Spleen (tissue), 11 donors: Measurements from ENCODE around the gene IL1RAPL2. TPM values are rescaled to one million over a fixed set of nuclear protein-coding genes. Genes with fewer than 3 reads are reported as not detected.

Experiments used
- DNase-seq: peaks from one replicate; pipeline ENCODE4 v3.0.0-alpha.2; 2020
- H3K27ac ChIP-seq, 8 donors: fragments of 200-600 bp; sonication (generic) in 7 of 8; 1 replicate in 4 of 8; 2 replicates in 4 of 8; pipeline versions ENCODE4 v1.5.0 to v1.8.0; 2016 to 2021; ENCODE audit warnings: inconsistent platforms in 4 of 8, mild to moderate bottlenecking in 4 of 8, moderate library complexity in 1 of 8
- H3K27me3 ChIP-seq, 7 donors: fragments of 200-600 bp; sonication (generic) in 6 of 7; replicated peaks in 1 of 7; 1 replicate in 4 of 7; 2 replicates in 3 of 7; pipeline versions ENCODE4 v1.5.0 to v1.8.0; 2016 to 2021; ENCODE audit warnings: inconsistent platforms in 3 of 7, mild to moderate bottlenecking in 1 of 7
- H3K36me3 ChIP-seq, 6 donors: fragments of 200-600 bp; sonication (generic) in 5 of 6; 1 replicate in 4 of 6; 2 replicates in 2 of 6; pipeline versions ENCODE4 v1.5.0 to v1.8.0; 2016 to 2021; ENCODE audit warnings: inconsistent platforms in 2 of 6
- H3K4me1 ChIP-seq, 6 donors: fragments of 200-600 bp; sonication (generic) in 5 of 6; 1 replicate in 3 of 6; 2 replicates in 3 of 6; pipeline versions ENCODE4 v1.5.0 to v1.8.0; 2016 to 2021; ENCODE audit warnings: inconsistent platforms in 3 of 6
- H3K4me3 ChIP-seq, 8 donors: fragments of 200-600 bp; sonication (generic) in 7 of 8; 1 replicate in 4 of 8; 2 replicates in 4 of 8; pipeline versions ENCODE4 v1.5.0 to v1.8.0; 2016 to 2021; ENCODE audit warnings: inconsistent platforms in 4 of 8, mild to moderate bottlenecking in 4 of 8, moderate library complexity in 2 of 8
- H3K9me3 ChIP-seq, 8 donors: fragments of 200-600 bp; sonication (generic) in 7 of 8; 1 replicate in 4 of 8; 2 replicates in 4 of 8; pipeline versions ENCODE4 v1.5.0 to v1.8.0; 2016 to 2021; ENCODE audit warnings: inconsistent platforms in 4 of 8
- POLR2A ChIP-seq, 3 donors: fragments of 450-650 bp; IDR thresholded peaks; one replicate each; pipeline ENCODE4 v1.5.1; 2017; ENCODE audit warnings: antibody characterized with exemption in 3 of 3, mild to moderate bottlenecking in 1 of 3
- POLR2AphosphoS5 ChIP-seq, 3 donors: sonication (generic); formaldehyde crosslinking; IDR thresholded peaks; one replicate each; pipeline ENCODE4 v1.5.1; 2017; ENCODE audit warnings: antibody characterized with exemption in 3 of 3
- WGBS, 5 donors: extraction: QIAGEN DNeasy Blood & Tissue Kit in 3 of 5; methylation state at CpG; one replicate each; pipeline versions ENCODE4 v1.1.5 to v1.1.7; 2013 to 2018; 5-methylcytosine and 5-hydroxymethylcytosine counted together
- intact Hi-C: fragments of 100-400 bp; cut with DNase I; formaldehyde crosslinking; loops from one replicate; pipeline ENCODE4 v1.15.0; 2023; ENCODE audit warnings: low total_unique reads
- polyA plus RNA-seq, 3 donors: library from polyadenylated mRNA; stranded (reverse); fragments of 200-250 nt; gene quantifications; one replicate each; pipeline ENCODE4 v1.2.1, GENCODE V29; 2013
- total RNA-seq, 7 donors: library from RNA; depleted of rRNA in 3 of 7; stranded (reverse); fragments of >200 nt in 3 of 7; fragmentation: NEBNext Ultra II Directional in 4 of 7; extraction: Animal tissue kit (Norgen Biotek cat#: 25700) in 4 of 7; gene quantifications; one replicate each; pipeline versions ENCODE4 v1.1.0 to v1.2.1, GENCODE V29; 2016 to 2021
- TF ChIP-seq, protein P1 (sequence below), 11 experiments: fragments of 200-600 bp in 7 of 11; fragments of 450-650 bp in 4 of 11; sonication (generic) in 4 of 11; IDR thresholded peaks in 8 of 11; conservative IDR thresholded peaks in 3 of 11; 1 replicate in 7 of 11; 2 replicates in 4 of 11; pipeline versions ENCODE4 v1.4.0 to v1.8.0; 2016 to 2021; ENCODE audit warnings: antibody characterized with exemption in 11 of 11, inconsistent platforms in 4 of 11, mild to moderate bottlenecking in 1 of 11
- donor health status: healthy with polysubstance abuse.
- donor health status: DM: no; HTN: no; CAD: no; lungs with moderate emphysema.
- donor health status: DM: no; HTN: no; CAD: no.
- donor health status: Bipolar disorder and iron deficiency.
- donor health status: healthy.
- donor health status: DM: no; HTN: no; CAD: no.
- donor health status: DM: yes; HTN: yes; CAD: no.

IL1RAPL2 gene
- total and polyA plus RNA-seq, 10 donors, result not detected

- peaks cover 0 to 3% (median 0%) of the 10 kb centered on the region in 7 donors for H3K27me3 ChIP-seq
- TF ChIP-seq POLR2AphosphoS5 (IDR thresholded peaks at IDR 0.05) (no peak), POLR2A (IDR thresholded peaks at IDR 0.05) (no peak)
- TF ChIP-seq, protein P1, sequence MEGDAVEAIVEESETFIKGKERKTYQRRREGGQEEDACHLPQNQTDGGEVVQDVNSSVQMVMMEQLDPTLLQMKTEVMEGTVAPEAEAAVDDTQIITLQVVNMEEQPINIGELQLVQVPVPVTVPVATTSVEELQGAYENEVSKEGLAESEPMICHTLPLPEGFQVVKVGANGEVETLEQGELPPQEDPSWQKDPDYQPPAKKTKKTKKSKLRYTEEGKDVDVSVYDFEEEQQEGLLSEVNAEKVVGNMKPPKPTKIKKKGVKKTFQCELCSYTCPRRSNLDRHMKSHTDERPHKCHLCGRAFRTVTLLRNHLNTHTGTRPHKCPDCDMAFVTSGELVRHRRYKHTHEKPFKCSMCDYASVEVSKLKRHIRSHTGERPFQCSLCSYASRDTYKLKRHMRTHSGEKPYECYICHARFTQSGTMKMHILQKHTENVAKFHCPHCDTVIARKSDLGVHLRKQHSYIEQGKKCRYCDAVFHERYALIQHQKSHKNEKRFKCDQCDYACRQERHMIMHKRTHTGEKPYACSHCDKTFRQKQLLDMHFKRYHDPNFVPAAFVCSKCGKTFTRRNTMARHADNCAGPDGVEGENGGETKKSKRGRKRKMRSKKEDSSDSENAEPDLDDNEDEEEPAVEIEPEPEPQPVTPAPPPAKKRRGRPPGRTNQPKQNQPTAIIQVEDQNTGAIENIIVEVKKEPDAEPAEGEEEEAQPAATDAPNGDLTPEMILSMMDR (IDR thresholded peaks at IDR 0.05 in 8 of 11, conservative IDR thresholded peaks at IDR 0.05 in 3 of 11), result no peak
- H3K27ac ChIP-seq, result no peak overlapping the region
- H3K4me1 ChIP-seq, result no peaks in the 10 kb centered on the region
- no peaks in the 10 kb centered on the region for H3K36me3 ChIP-seq
- no peaks in the 10 kb centered on the region for H3K9me3 ChIP-seq
- H3K4me3 ChIP-seq, result no peak overlapping the region
- no peak for DNase-seq
- intact Hi-C loops, result no loop called here
Observed at GRCh38 chrX:105715746-105716145, 1149.7 kb downstream of the IL1RAPL2 start.

- no peak overlapping the region for H3K27ac ChIP-seq
- 14 to 67% (median 35%) methylated on average over 1 of the region's 1 CpG for WGBS, 5 donors
- intact Hi-C loops, result no loop called here
- H3K36me3 ChIP-seq, result no peaks in the 10 kb centered on the region
- H3K4me1 ChIP-seq, result no peaks in the 10 kb centered on the region
- no peaks in the 10 kb centered on the region for H3K27me3 ChIP-seq
- no peak overlapping the region for H3K4me3 ChIP-seq
- no peak for DNase-seq
- TF ChIP-seq POLR2AphosphoS5 (IDR thresholded peaks at IDR 0.05) (no peak), POLR2A (IDR thresholded peaks at IDR 0.05) (no peak)
- TF ChIP-seq, protein P1 (IDR thresholded peaks at IDR 0.05 in 8 of 11, conservative IDR thresholded peaks at IDR 0.05 in 3 of 11), result no peak
- no peaks in the 10 kb centered on the region for H3K9me3 ChIP-seq
Observed at GRCh38 chrX:105723966-105724735, 1158.2 kb downstream of the IL1RAPL2 start.

GRCh38 chrX:105725228-105725627, 1159.2 kb downstream of the IL1RAPL2 start:
- no peak for DNase-seq
- H3K9me3 ChIP-seq, result no peaks in the 10 kb centered on the region
- TF ChIP-seq POLR2AphosphoS5 (IDR thresholded peaks at IDR 0.05), result no peak
- no peak for TF ChIP-seq POLR2A (IDR thresholded peaks at IDR 0.05)
- TF ChIP-seq, protein P1 (IDR thresholded peaks at IDR 0.05 in 8 of 11, conservative IDR thresholded peaks at IDR 0.05 in 3 of 11), result no peak
- 81 to 97% (median 92%) methylated on average over 1 of the region's 1 CpG for WGBS, 5 donors
- no peak overlapping the region for H3K4me3 ChIP-seq
- intact Hi-C loops, result no loop called here
- H3K27ac ChIP-seq, result no peak overlapping the region
- H3K36me3 ChIP-seq, result no peaks in the 10 kb centered on the region
- no peaks in the 10 kb centered on the region for H3K4me1 ChIP-seq
- no peaks in the 10 kb centered on the region for H3K27me3 ChIP-seq

GRCh38 chrX:105738162-105738561, 1172.2 kb downstream of the IL1RAPL2 start:
- H3K4me3 ChIP-seq, result no peak overlapping the region
- WGBS, 5 donors, result 57 to 93% (median 66%) methylated on average over 2 of the region's 2 CpGs
- no peaks in the 10 kb centered on the region for H3K27me3 ChIP-seq
- TF ChIP-seq POLR2AphosphoS5 (IDR thresholded peaks at IDR 0.05) (no peak), POLR2A (IDR thresholded peaks at IDR 0.05) (no peak)
- TF ChIP-seq, protein P1 (IDR thresholded peaks at IDR 0.05 in 8 of 11, conservative IDR thresholded peaks at IDR 0.05 in 3 of 11), result no peak
- no peak for DNase-seq
- H3K27ac ChIP-seq, result no peak overlapping the region
- no peaks in the 10 kb centered on the region for H3K36me3 ChIP-seq
- H3K9me3 ChIP-seq, result peaks cover 0 to 7% (median 0%) of the 10 kb centered on the region in 8 donors
- no peaks in the 10 kb centered on the region for H3K4me1 ChIP-seq
- intact Hi-C loops, result no loop called here
